GM18873 (cell line): ENCODE measurements around the gene ITPR1.

Experiments used
- ATAC-seq: cut with Tn5 transposase; IDR thresholded peaks from one replicate; pipeline ENCODE4 v1.9.1; 2021; ENCODE audit warnings: mild to moderate bottlenecking, moderate library complexity, moderate number of reproducible peaks; ENCODE audit not compliant: unreplicated experiment, low FRiP score

Gene ITPR1

GRCh38 chr3:4856564-4856963, 363.4 kb downstream of the ITPR1 start:
- no peak for ATAC-seq

- no peak for ATAC-seq
Observed at GRCh38 chr3:4856986-4857385, 363.8 kb downstream of the ITPR1 start.

DNA sequence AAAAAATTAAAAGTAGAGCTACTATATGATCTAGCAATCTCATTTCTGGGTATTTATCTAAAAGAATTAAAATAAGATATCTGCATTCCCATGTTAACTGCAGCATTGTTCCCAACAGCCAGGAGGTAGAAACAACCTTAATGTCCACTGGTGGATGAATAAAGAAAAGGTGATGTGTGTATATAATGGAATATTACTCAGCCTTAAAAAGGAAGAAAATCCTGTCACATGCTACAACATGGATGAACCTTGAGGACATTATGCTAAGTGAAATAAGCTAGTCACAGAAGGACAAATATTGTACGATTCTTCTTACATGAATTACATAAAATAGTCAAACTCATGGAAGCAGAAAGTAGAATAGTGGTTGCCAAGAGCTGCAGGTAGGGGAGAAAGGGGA, 366.6 kb downstream of the ITPR1 start:
- no peak for ATAC-seq

DNA sequence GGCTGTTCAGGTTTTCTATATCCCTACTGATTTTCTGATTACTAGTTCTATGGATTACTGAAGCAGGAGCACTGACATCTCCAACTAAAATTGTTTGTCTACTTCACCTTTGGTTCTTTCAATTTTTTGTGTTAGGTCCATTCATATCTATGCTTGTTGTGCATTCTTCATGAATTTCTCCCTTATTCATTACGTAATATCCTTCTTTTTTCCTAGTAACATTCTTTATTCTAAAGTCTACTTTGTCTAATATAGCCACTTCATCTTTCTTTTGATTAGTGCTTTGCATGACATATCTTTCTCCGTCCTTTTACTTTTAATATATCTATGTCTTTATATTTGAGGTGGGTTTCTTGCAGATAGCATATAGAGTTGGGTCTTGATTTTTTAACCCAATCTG, 369.8 kb downstream of the ITPR1 start:
- ATAC-seq = no peak

GRCh38 chr3:4864503-4864902, 371.4 kb downstream of the ITPR1 start:
- no peak for ATAC-seq

DNA sequence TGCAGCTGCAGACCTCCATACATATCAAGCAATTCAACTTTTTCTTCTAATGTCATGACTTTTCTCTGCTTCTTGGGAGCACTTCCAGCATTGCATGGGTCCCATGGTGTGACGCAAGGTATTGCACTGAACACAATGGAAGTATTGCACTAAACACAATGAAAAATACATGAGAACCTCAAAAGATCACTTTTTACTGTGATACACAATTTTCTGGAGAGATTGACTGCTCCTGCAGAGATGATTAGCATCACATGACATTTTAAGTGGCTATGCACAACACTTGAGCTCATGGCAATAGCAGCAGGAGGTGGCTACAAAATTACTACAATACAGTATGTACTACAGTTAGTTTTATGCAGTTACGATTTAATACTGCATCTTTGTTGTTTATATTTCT, 372.6 kb downstream of the ITPR1 start:
- no peak for ATAC-seq

- no peak for ATAC-seq
Observed at GRCh38 chr3:4866866-4867265, 373.7 kb downstream of the ITPR1 start.

DNA sequence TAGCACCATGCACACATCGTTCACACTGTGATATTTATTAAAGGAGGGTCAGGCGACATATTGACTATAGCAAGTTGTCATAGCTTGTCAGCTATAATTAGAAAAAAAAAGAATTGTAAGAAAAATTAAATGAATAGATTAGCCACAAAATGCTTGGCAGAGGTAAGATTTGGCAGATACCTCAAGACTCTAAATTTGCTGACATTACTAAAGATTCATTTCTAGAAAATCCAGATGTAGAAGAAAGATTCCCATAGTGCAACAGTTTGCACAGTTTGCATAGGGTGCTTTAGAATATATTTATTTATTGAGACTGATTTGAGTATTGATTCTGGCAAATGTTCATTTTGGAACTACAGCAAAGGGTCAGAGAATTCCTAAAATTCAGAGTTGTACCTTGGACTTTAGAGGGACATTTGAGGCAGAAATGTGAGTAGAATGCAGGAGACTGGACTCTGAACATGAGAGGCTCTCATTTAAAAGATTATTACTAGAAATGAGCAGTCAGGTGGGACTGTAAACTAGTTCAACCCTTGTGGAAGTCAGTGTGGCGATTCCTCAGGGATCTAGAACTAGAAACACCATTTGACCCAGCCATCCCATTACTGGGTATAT, 384.1 kb downstream of the ITPR1 start:
- ATAC-seq = no peak

DNA sequence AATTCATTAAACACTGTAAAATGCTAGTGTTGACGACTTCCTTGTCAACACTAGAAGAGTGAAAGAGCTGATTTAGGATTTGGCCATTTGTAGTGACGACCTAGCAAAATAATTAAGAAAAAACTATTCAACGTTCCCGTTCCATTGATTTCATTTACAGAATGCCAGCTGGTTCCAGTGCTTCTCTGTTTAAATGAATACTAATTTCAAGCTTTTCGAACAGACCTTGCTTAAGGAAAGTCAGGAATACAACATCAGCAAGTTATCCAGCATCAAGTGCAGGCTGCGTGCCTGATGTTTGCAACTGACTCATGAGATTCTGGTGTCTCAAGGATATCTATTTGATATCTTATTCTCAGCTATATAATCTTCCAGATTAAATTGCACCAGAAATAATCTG, 387.7 kb downstream of the ITPR1 start:
- no peak for ATAC-seq

- ATAC-seq = no peak
Observed at GRCh38 chr3:4882548-4882947, 389.4 kb downstream of the ITPR1 start.

DNA sequence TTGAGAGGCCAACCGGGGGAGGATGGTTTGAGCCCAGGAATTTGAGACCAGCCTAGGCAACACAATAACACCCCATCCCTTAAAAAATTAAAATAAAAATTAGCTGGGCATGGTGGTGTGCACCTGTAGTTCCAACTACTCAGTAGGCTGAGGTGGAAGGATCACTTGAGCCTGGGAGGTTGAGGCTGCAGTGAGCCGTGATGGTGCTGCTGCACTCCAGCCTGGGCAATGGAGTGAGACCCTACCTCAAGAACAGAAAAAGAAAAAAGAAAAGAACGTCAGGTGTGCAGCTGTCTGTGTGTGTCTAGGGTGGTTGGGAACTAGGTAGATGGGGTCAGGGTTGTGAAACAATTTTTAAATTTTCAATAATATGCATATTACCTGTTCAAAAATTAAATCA, 389.9 kb downstream of the ITPR1 start:
- ATAC-seq = no peak

DNA sequence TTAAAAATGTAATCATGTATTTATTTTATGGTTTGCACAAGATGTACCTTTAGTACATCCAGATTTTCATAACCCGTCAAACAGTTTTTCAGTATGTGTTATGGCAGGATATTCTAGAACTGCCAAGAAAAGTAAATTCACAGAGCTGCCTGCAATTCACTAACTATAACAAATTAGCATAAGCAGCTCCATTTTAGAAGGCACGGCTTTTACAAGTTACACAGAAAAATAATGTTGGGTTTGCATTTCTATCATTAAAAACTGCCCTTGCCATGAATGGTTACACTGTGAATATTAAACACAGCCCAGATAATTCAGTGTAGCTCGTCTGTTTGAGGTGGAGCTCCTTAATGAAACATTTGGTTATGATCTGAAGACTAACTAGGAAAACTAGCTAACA, 391.7 kb downstream of the ITPR1 start:
- no peak for ATAC-seq

DNA sequence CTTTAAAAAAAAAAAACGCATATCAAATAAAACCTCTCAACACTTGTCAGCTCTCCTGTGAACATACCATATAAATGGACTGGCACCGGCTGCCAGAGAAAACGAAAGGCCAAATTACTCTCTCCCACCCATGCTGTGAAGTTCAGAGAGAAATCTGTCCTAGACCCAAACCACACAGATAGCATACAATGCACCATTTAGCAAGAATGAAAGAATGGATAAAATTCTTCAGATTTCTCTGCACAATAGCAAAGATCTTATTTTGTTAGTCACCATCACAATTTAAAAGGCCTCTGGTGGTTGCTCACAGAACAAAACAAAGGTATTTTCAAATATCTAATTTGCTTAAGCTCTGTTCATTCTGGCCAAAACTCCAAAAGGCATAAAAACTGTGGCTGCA, 392.2 kb downstream of the ITPR1 start:
- ATAC-seq = no peak

DNA sequence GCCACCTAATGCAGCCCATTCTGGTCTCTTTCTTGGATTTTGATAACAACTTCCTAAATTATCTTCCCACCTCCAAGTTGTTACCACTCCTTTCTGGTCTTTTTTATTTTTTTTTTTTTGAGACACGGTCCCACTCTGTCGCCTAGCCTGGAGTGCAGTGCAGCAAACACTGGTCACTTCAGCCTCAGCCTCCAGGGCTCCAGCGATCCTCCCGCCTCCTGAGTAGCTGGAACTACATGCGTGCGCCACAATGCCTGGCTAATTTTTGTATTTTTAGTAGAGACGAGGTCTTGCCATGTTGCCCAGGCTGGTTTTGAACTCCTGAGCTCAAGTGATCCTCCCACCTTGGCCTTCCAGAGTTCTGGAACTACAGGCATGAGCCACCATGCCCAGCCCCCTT, 393.3 kb downstream of the ITPR1 start:
- ATAC-seq = no peak

DNA sequence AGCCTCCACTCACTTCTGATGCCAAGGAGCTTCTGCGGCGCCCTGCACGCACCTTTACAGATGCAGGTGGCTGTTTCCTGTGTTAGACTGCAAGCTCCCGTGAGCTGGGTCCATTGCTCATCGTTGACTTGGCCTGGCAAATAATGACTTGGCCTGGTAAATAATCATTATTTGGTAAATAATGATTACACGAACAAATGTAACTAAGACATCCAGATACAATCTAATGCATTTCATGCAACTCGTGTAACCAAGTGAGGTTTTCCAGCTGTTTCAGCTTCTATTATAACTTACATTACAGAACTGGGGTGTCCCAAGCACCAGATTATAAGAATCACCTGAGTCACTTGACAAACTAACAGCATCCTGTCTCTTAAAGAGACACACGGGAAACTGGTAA, 394.0 kb downstream of the ITPR1 start:
- no peak for ATAC-seq

GRCh38 chr3:4888913-4889846, 396.0 kb downstream of the ITPR1 start:
- peak; percentile 89 for ATAC-seq

DNA sequence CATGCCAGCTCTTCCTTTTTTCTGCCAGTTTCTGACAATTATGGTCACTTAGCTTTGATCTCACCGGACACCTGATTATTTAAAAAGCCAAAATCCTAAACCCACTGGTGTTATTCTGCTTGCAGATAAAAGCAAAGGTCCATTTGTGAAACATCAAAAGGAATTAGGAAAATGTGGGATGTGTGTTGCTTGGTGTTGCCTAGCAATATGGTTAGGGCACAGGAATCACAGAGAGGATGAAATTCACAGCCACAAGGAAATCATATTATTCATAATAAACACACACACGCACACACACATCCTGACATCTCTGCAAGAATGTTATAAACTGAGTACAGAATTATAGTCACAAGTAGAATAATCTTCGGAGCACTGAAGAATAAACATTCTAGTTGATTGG, 396.7 kb downstream of the ITPR1 start:
- ATAC-seq = no peak

- no peak for ATAC-seq
Observed at GRCh38 chr3:4894891-4895530, 401.9 kb downstream of the ITPR1 start.

DNA sequence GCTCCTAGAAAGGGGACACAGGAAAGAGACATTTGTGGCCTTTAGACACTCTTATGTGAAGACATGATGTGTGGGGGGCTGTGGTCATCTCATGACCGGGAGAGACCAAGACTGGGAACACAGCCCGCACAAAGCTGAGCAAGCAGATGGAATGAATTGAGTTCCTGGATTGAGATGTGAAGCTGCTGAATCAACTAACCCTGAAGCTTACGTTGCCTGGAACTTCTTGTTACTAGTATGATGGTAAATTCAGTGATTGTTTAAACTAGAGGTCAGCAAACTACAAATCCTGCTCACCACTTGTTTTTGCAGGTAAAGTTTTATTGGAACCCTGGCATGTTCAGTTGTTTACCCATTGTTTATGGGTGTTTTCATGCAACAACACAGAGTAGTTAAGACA, 402.7 kb downstream of the ITPR1 start:
- no peak for ATAC-seq
